GM15510 (cell line): Measurements from ENCODE around the gene MYH16.

Experiments used
- POLR2A ChIP-seq: IDR thresholded peaks from 3 replicates; pipeline ENCODE4 v1.6.1; 2011; ENCODE audit warnings: borderline replicate concordance; ENCODE audit not compliant: insufficient read length; ENCODE audit errors: extremely low read depth

The MYH16 gene

GRCh38 chr7:99254390-99254789 is 18.2 kb upstream of the MYH16 start:
- no peak for TF ChIP-seq POLR2A

DNA sequence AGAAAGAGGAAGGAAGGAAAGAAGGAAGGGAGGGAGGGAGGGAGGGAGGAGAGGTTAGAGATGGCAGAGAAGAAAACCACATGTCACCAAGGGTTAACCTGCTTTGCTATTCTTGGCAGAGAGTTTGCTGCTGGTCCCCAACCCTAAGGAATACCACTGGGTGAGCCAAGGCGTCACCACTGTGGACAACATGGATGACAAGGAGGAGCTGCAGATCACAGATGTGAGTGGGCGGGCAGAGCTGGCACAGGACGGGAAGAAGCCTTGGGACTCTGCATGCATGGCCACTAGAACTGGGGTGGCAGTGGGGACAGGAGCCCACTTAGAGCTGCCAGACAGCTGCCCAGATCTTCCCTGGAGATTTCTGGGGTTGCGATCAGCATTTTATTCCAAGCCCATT is 17.2 kb upstream of the MYH16 start:
- no peak for TF ChIP-seq POLR2A

GRCh38 chr7:99257065-99257464 is 15.6 kb upstream of the MYH16 start:
- no peak for TF ChIP-seq POLR2A

DNA sequence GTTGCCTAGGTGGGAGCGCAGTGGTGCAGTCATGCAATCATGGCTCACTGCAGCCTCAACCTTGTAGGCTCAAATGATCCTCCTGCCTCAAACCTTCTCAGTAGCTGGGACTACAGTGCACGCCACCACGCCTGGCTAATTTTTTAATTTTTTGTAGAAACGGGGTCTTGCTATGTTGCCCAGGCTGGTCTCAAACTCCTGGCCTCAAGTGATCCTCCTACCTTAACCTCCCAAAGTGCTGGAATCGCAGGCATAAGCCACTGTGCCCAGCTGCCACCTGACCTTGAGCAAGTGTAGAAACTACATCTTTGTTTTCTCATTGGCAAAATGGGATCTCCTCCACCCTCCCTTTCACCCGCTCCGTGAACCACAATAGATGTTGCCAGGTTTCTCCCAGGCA is 15.0 kb upstream of the MYH16 start:
- TF ChIP-seq POLR2A = no peak

DNA sequence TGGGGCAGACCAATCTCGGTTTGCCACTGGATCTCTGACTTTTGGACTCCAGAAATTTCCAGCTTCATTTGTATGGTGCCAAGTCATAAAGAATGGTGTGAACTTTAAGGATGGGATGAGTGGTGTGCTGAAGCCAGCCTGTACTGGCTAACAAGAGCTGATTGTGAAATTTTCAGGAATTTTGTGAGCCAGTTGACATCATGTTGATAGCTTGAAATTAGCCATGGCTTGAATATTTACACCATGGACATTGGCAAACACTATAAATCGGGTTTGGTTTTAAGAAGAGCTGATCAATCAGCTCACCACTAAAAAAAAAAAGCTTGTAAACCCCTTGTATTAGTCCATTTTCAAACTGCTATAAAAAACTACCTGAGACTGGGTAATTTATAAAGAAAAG is 14.1 kb upstream of the MYH16 start:
- TF ChIP-seq POLR2A = no peak

DNA sequence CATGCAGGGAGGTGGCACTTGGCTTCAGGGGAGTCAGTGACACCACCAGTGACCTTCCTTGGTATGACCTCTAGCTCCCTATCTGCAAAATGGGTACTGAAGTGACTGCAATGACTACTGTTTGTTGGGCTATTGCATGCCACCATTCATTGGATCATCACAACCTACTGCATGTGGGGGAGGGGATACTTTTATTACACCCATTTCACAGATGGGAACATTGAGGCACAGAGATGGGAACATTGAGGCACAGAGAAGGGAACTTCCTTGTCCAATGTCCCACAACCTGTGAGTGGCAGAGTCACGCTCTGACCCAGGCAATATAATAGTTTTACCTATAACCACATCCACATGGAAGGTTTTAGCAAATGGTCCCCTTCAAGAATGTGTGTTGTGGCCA is 12.2 kb upstream of the MYH16 start:
- no peak for TF ChIP-seq POLR2A

- no peak for TF ChIP-seq POLR2A
Observed at GRCh38 chr7:99261646-99262045, 11.0 kb upstream of the MYH16 start.

- no peak for TF ChIP-seq POLR2A
Observed at GRCh38 chr7:99265848-99266480, 6.7 kb upstream of the MYH16 start.

DNA sequence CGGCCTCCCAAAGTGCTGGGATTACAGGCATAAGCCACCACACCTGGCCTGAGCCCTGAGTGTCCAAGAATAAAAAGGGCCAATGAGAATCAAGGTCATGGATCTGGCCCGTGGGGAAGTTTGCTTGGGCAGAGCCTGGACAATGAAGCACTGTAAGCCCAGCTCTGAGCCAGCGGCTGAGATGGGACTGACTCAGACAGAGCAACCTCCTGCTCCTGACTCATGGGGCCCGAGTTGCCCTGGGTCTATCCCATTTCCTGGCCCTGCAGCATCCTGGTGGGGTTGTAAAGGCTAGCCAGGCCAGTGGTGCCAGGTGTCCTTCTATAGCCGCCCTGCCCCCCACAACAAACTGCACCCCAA is 5.2 kb upstream of the MYH16 start:
- TF ChIP-seq POLR2A = no peak

GRCh38 chr7:99267841-99268576 is 4.6 kb upstream of the MYH16 start:
- TF ChIP-seq POLR2A = no peak

DNA sequence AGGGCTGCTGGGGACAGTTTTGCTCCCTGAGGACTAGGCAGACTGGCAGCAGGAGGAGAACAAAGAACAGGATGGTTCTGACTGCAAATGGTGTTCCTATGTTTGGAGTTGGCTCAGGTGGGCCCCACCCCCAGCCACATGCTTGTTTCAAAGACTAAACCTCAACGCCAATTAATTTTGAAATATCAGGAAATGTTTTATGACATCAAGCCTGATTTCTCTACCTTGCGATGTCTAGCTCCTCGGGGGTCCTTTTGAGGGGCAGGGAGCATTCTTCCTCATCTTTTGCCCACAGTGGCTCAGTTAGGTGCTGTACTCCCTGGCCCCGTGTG is 4.1 kb upstream of the MYH16 start:
- no peak for TF ChIP-seq POLR2A

DNA sequence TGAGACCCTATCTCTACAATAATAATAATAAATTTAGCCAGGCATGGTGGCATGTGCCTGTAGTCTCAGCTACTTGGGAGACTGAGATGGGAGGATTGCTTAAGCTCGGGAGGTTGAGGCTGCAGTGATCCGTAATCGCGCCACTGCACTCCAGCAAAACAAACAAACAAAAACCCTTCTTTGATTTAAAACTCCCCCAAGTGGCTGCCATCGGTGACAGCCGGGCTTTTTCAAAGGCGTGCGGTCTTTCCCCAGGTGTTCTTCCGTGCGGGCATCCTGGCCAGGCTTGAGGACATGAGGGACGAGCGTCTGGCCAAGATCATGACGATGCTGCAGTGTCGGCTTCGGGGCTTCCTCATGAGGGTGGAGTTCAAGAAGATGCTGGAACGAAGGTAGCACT is 1.9 kb upstream of the MYH16 start:
- TF ChIP-seq POLR2A = no peak

- TF ChIP-seq POLR2A = no peak
Observed at GRCh38 chr7:99275496-99275895, 2.9 kb downstream of the MYH16 start.

- no peak for TF ChIP-seq POLR2A
Observed at GRCh38 chr7:99278180-99278579, 5.5 kb downstream of the MYH16 start.

DNA sequence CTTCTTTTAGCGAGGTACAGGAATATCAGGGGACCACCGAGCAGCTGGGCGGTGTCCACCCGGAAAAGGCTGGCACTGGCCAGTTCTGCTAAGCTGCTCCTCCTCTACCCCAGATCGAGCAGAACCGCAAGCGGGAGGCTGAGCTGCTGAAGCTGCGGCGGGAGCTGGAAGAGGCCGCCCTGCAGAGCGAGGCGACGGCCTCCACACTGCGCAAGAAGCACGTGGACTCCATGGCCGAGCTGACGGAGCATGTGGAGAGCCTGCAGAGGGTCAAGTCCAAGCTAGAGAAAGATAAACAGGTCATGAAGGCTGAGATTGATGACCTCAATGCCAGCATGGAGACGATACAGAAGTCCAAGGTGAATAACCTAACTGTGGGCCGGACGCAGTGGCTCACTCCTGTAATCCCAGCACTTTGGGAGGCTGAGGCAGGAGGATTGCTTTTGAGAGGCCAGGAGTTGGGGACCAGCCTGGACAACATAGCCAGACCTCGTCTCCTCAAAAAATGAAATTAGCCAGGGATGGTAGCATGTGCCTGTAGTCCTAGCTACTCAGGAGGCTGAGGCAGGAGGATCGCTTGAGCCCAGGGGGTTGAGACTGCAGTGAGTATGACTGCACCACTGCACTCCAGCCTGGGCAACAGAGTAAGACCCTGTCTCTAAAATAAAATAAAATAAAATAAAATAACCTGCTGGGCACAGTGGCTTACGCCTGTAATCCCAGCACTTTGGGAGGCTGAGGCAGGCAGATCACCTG is 15.3 kb downstream of the MYH16 start:
- TF ChIP-seq POLR2A = no peak

GRCh38 chr7:99289185-99289584 is 16.5 kb downstream of the MYH16 start:
- TF ChIP-seq POLR2A = no peak
